Hepatocyte (in vitro differentiated cells): ENCODE measurements around the gene WDHD1. TPM values are rescaled to one million over a fixed set of nuclear protein-coding genes. Genes with fewer than 3 reads are reported as not detected.

Source experiments
- DNase-seq: peaks from one replicate; pipeline ENCODE4 v3.0.0-alpha.2; 2016; ENCODE audit warnings: low spot score
- H2AFZ ChIP-seq: fragments of 200-600 bp; sonication (generic); 2 replicates; pipeline ENCODE4 v1.6.0; 2016; ENCODE audit warnings: antibody characterized with exemption, mild to moderate bottlenecking
- H3K27ac ChIP-seq: fragments of 200-600 bp; sonication (generic); 2 replicates; pipeline ENCODE4 v1.5.1; 2016; ENCODE audit warnings: mild to moderate bottlenecking
- H3K27me3 ChIP-seq: fragments of 200-600 bp; sonication (generic); 2 replicates; pipeline ENCODE4 v1.6.1; 2016
- H3K36me3 ChIP-seq: fragments of 200-600 bp; sonication (generic); replicated peaks from 2 replicates; pipeline ENCODE4 v1.5.1; 2016; ENCODE audit warnings: low read depth; ENCODE audit not compliant: insufficient read depth
- H3K4me1 ChIP-seq: fragments of 200-600 bp; sonication (generic); 2 replicates; pipeline ENCODE4 v1.5.1; 2016; ENCODE audit warnings: mild to moderate bottlenecking, moderate library complexity; ENCODE audit not compliant: insufficient read depth
- H3K4me2 ChIP-seq: fragments of 200-600 bp; sonication (generic); 2 replicates; pipeline ENCODE4 v1.6.0; 2016
- H3K4me3 ChIP-seq: fragments of 200-600 bp; sonication (generic); 2 replicates; pipeline ENCODE4 v1.5.1; 2016; ENCODE audit warnings: mild to moderate bottlenecking
- H3K79me2 ChIP-seq: fragments of 200-600 bp; sonication (generic); 2 replicates; pipeline ENCODE4 v1.6.0; 2017; ENCODE audit warnings: mild to moderate bottlenecking
- H3K9me2 ChIP-seq: fragments of 200-600 bp; sonication (generic); replicated peaks from 2 replicates; pipeline ENCODE4 v1.6.0; 2017; ENCODE audit warnings: mild to moderate bottlenecking; ENCODE audit not compliant: insufficient read depth
- H3K9me3 ChIP-seq: fragments of 200-600 bp; sonication (generic); 2 replicates; pipeline ENCODE4 v1.5.1; 2016; ENCODE audit warnings: low read depth, mild to moderate bottlenecking
- H4K20me1 ChIP-seq: fragments of 200-600 bp; sonication (generic); 2 replicates; pipeline ENCODE4 v1.6.0; 2016; ENCODE audit warnings: mild to moderate bottlenecking; ENCODE audit not compliant: insufficient read depth, poor library complexity, severe bottlenecking
- EZH2 ChIP-seq: fragments of 200-600 bp; sonication (generic); IDR thresholded peaks from 2 replicates; pipeline ENCODE4 v1.6.1; 2016; ENCODE audit warnings: antibody characterized with exemption, mild to moderate bottlenecking, borderline replicate concordance
- EZH2phosphoT487 ChIP-seq: fragments of 200-600 bp; sonication (generic); IDR thresholded peaks from one replicate; pipeline ENCODE4 v1.6.1; 2018; ENCODE audit warnings: antibody characterized with exemption, mild to moderate bottlenecking, low read depth, moderate library complexity; ENCODE audit not compliant: unreplicated experiment, severe bottlenecking
- WGBS: methylation state at CpG from one replicate; pipeline ENCODE4 v1.1.6; 2016; ENCODE audit warnings: low lambda C conversion rate; ENCODE audit errors: missing lambda C conversion rate; 5-methylcytosine and 5-hydroxymethylcytosine counted together
- polyA plus RNA-seq: library from polyadenylated mRNA; unstranded; fragments of >200 nt; fragmentation: Nextera tagmentation; extraction: Ambion mirVana; gene quantifications from 2 replicates; pipeline ENCODE4 v1.2.1, GENCODE V29; 2016
- total RNA-seq: library from RNA; depleted of rRNA; stranded (reverse); fragments of >200 nt; gene quantifications from 2 replicates; pipeline ENCODE4 v1.2.3, GENCODE V29; 2014
- TF ChIP-seq, protein P1 (sequence below): fragments of 200-600 bp; sonication (generic); IDR thresholded peaks from 2 replicates; pipeline ENCODE4 v1.5.1; 2016; ENCODE audit warnings: antibody characterized with exemption, mild to moderate bottlenecking; ENCODE audit not compliant: poor library complexity

Gene WDHD1, protein sequence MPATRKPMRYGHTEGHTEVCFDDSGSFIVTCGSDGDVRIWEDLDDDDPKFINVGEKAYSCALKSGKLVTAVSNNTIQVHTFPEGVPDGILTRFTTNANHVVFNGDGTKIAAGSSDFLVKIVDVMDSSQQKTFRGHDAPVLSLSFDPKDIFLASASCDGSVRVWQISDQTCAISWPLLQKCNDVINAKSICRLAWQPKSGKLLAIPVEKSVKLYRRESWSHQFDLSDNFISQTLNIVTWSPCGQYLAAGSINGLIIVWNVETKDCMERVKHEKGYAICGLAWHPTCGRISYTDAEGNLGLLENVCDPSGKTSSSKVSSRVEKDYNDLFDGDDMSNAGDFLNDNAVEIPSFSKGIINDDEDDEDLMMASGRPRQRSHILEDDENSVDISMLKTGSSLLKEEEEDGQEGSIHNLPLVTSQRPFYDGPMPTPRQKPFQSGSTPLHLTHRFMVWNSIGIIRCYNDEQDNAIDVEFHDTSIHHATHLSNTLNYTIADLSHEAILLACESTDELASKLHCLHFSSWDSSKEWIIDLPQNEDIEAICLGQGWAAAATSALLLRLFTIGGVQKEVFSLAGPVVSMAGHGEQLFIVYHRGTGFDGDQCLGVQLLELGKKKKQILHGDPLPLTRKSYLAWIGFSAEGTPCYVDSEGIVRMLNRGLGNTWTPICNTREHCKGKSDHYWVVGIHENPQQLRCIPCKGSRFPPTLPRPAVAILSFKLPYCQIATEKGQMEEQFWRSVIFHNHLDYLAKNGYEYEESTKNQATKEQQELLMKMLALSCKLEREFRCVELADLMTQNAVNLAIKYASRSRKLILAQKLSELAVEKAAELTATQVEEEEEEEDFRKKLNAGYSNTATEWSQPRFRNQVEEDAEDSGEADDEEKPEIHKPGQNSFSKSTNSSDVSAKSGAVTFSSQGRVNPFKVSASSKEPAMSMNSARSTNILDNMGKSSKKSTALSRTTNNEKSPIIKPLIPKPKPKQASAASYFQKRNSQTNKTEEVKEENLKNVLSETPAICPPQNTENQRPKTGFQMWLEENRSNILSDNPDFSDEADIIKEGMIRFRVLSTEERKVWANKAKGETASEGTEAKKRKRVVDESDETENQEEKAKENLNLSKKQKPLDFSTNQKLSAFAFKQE
- total RNA-seq = 5.9 and 6.3 TPM in 2 replicates
- polyA plus RNA-seq = 4.1 and 4.4 TPM in 2 replicates

DNA sequence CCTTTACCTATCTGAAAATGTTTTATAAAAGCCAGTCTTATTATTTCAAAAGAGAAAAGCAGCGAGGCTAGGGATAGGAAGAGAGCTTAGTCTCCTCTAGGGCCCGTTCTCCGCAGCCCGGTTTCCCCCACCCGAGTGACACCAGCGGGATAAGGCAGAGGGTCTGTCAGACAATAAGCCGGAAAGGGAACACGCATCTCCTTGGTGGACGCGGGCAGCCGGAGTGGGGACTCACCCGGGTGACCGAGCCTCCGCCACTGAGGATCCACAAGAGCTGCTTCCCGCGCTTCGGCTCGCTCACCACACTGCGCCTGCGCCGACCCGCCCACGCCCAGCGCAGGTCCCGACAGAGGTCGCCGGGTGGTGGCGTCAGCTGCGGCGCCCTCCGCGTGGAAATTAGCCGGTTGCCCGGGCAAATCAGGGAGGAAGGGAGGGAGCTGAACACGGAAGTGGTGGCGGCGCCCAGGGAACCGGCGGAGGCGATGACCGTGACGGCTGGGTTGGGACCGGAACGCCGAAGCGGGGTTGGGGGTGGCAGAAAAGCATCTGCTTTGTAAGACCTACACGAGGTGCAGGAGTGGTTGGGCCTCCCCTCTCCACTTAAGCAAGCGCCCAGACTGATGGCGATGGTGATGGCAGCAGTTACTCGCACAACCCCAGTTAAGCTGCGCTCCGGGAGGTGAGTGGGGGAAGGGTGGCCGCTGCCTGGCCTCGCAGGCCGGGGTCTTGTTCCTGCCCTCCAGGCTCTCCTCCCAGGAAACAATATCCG lies at the start of gene WDHD1, which contains the start of gene SOCS4:
WDHD1 (minus strand) TSS at position 307 of the 769 bp plus-strand sequence. CDS start 312 bp downstream, outside the sequence.
SOCS4 (plus strand) TSS at position 444 of the 769 bp plus-strand sequence. CDS start 15,806 bp downstream, outside the sequence.
- peak; percentile 96 for DNase-seq
- Histone ChIP-seq H3K4me1 (peaks cover 11% of the 10 kb centered on the region), H3K27me3 (no peaks in the 10 kb centered on the region), H3K79me2 (peaks cover 65% of the 10 kb centered on the region), H3K36me3 (no peaks in the 10 kb centered on the region), H3K27ac (peak within 1 kb of the TSS; percentile 94), H3K9me2 (no peaks in the 10 kb centered on the region), H2AFZ (peak within 1 kb of the TSS; percentile 79), H4K20me1 (peaks cover 6% of the 10 kb centered on the region), H3K4me3 (peak within 1 kb of the TSS; percentile 66), H3K9me3 (no peaks in the 10 kb centered on the region), H3K4me2 (peak within 1 kb of the TSS; percentile 85)
- TF ChIP-seq EZH2 = no peak
- TF ChIP-seq, protein P1, sequence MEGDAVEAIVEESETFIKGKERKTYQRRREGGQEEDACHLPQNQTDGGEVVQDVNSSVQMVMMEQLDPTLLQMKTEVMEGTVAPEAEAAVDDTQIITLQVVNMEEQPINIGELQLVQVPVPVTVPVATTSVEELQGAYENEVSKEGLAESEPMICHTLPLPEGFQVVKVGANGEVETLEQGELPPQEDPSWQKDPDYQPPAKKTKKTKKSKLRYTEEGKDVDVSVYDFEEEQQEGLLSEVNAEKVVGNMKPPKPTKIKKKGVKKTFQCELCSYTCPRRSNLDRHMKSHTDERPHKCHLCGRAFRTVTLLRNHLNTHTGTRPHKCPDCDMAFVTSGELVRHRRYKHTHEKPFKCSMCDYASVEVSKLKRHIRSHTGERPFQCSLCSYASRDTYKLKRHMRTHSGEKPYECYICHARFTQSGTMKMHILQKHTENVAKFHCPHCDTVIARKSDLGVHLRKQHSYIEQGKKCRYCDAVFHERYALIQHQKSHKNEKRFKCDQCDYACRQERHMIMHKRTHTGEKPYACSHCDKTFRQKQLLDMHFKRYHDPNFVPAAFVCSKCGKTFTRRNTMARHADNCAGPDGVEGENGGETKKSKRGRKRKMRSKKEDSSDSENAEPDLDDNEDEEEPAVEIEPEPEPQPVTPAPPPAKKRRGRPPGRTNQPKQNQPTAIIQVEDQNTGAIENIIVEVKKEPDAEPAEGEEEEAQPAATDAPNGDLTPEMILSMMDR = no peak
- no peak for TF ChIP-seq EZH2phosphoT487
- under 1% methylated on average over 52 of the region's 56 CpGs for WGBS

DNA sequence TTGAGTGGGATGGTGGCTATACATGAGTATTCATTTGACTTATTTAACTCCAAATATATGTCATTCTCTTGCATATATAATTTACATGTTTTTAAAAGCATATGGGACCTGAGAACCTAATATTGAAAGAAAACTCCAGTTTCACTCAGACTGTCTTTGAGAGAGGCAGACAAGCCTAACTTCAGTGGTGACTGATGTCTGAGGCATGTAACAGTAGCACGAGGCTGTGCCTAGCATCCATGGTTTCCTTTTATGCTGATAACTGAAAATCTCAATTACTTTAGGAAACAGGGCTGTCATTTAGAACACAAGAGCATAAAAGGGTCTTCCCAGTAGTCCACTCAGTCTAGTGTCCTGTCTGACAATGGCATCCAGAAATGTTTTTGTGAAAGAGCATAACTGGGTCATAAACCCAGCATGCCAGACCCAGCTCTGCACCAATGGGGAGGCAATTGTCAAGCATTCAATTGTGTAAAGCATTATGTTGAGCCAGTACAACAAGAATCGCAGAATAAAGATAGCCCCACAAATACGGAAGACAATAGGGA lies 48.8 kb upstream of the WDHD1 start:
- no peaks in the 10 kb centered on the region for H4K20me1 ChIP-seq
- peaks cover 8% of the 10 kb centered on the region for H3K4me1 ChIP-seq
- H3K27me3 ChIP-seq = no peaks in the 10 kb centered on the region
- no peak for TF ChIP-seq EZH2
- TF ChIP-seq, protein P1 = no peak
- no peak for TF ChIP-seq EZH2phosphoT487
- no peak overlapping the region for H3K4me3 ChIP-seq
- H3K27ac ChIP-seq = no peak overlapping the region
- H3K36me3 ChIP-seq = no peaks in the 10 kb centered on the region
- no peaks in the 10 kb centered on the region for H3K9me3 ChIP-seq
- no peaks in the 10 kb centered on the region for H3K9me2 ChIP-seq
- H2AFZ ChIP-seq = no peak overlapping the region
- 81% methylated on average over 3 of the region's 3 CpGs for WGBS
- no peaks in the 10 kb centered on the region for H3K79me2 ChIP-seq
- DNase-seq = no peak
- H3K4me2 ChIP-seq = no peak overlapping the region

DNA sequence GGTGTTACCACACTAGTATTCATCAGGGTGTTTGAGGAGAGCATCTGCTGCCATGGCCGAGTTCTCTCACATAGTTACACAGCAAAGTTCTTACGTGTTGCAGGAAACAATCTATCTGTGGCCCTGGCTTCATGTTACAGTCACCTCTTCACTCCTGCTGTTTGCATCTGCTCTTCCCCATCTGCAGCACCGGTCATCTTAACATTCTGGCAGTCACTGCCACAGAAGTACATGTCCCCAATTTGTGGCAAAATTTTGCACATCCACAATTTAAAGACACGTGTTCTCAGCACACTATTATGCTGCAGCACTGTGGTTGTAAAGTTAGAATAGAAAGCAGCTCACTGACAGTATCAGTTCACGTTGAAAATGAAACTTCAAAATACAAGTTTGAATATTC lies 47.8 kb upstream of the WDHD1 start:
- H3K9me3 ChIP-seq = no peaks in the 10 kb centered on the region
- no peak for DNase-seq
- TF ChIP-seq EZH2phosphoT487 (no peak), EZH2 (no peak)
- TF ChIP-seq, protein P1 = no peak
- H4K20me1 ChIP-seq = no peaks in the 10 kb centered on the region
- H3K4me3 ChIP-seq = no peak overlapping the region
- H3K9me2 ChIP-seq = no peaks in the 10 kb centered on the region
- peaks cover 8% of the 10 kb centered on the region for H3K4me1 ChIP-seq
- H3K27ac ChIP-seq = no peak overlapping the region
- 54% methylated on average over 5 of the region's 5 CpGs for WGBS
- H3K36me3 ChIP-seq = no peaks in the 10 kb centered on the region
- H3K4me2 ChIP-seq = no peak overlapping the region
- H3K27me3 ChIP-seq = no peaks in the 10 kb centered on the region
- H2AFZ ChIP-seq = no peak overlapping the region
- H3K79me2 ChIP-seq = no peaks in the 10 kb centered on the region
